Stimulated activated CD4-positive, alpha-beta T cell treated with anti-CD3 and anti-CD28 coated beads, Interleukin-15, amount 100 ng/mL, for 48 hours (primary cell): Measurements from ENCODE around the gene PEX14.
A peak's percentile ranks its signal among the peaks of the same experiment; 100 is the strongest.

Experiments used
- DNase-seq, 2 donors: peaks; one replicate each; pipeline ENCODE4 v3.0.0-alpha.2; 2020; ENCODE audit warnings: low read depth in 2 of 2

The PEX14 gene

GRCh38 chr1:10631811-10632593, 157.3 kb downstream of the PEX14 start:
- no peak for DNase-seq

- DNase-seq = no peak
These were observed 157.9 kb downstream of the PEX14 start for GRCh38 chr1:10632691-10633090.

GRCh38 chr1:10633416-10633815, 158.7 kb downstream of the PEX14 start:
- no peak for DNase-seq

- no peak for DNase-seq
These were observed 159.3 kb downstream of the PEX14 start for GRCh38 chr1:10634075-10634427.

GRCh38 chr1:10634428-10635084, 159.8 kb downstream of the PEX14 start:
- DNase-seq = no peak

- no peak for DNase-seq
These were observed 160.5 kb downstream of the PEX14 start for GRCh38 chr1:10635085-10635896.

- DNase-seq = no peak
These were observed 161.2 kb downstream of the PEX14 start for GRCh38 chr1:10635992-10636391.

GRCh38 chr1:10637400-10637799, 162.7 kb downstream of the PEX14 start:
- no peak for DNase-seq

- DNase-seq = no peak
These were observed 163.2 kb downstream of the PEX14 start for GRCh38 chr1:10637834-10638558.

- no peak for DNase-seq
These were observed 163.8 kb downstream of the PEX14 start for GRCh38 chr1:10638559-10639005.

GRCh38 chr1:10639011-10639774, 164.4 kb downstream of the PEX14 start:
- no peak for DNase-seq

GRCh38 chr1:10639775-10640578, 165.2 kb downstream of the PEX14 start:
- DNase-seq = no peak

- DNase-seq = no peak
These were observed 166.2 kb downstream of the PEX14 start for GRCh38 chr1:10640843-10641553.

GRCh38 chr1:10641976-10642375, 167.2 kb downstream of the PEX14 start:
- no peak for DNase-seq

GRCh38 chr1:10642403-10643080, 167.8 kb downstream of the PEX14 start:
- DNase-seq = no peak

- no peak for DNase-seq
These were observed 169.0 kb downstream of the PEX14 start for GRCh38 chr1:10643607-10644306.

- DNase-seq = peak in 1 of 2 donors; percentile 5
These were observed 169.8 kb downstream of the PEX14 start for GRCh38 chr1:10644307-10645128.
